Sigmoid colon (tissue), 7 donors: ENCODE results near the gene TCOF1. TPM values are rescaled to one million over a fixed set of nuclear protein-coding genes. Genes with fewer than 3 reads are reported as not detected.

Source experiments
- DNase-seq: peaks from one replicate; pipeline ENCODE4 v3.0.0-alpha.2; 2019
- H3K27ac ChIP-seq, 4 donors: fragments of 200-600 bp; sonication (generic); one replicate each; pipeline ENCODE4 v1.5.1; 2016 to 2019; ENCODE audit warnings: mild to moderate bottlenecking in 1 of 4
- H3K27me3 ChIP-seq, 3 donors: fragments of 200-600 bp; sonication (generic); one replicate each; pipeline ENCODE4 v1.5.1; 2019; ENCODE audit warnings: mild to moderate bottlenecking in 1 of 3
- H3K36me3 ChIP-seq, 4 donors: fragments of 200-600 bp; sonication (generic); one replicate each; pipeline ENCODE4 v1.5.1; 2016 to 2019
- H3K4me1 ChIP-seq, 4 donors: fragments of 200-600 bp; sonication (generic); one replicate each; pipeline ENCODE4 v1.5.1; 2017 to 2019
- H3K4me3 ChIP-seq, 4 donors: fragments of 200-600 bp; sonication (generic); one replicate each; pipeline ENCODE4 v1.5.1; 2017 to 2019; ENCODE audit warnings: mild to moderate bottlenecking in 2 of 4, moderate library complexity in 1 of 4
- H3K9me3 ChIP-seq, 4 donors: fragments of 200-600 bp in 3 of 4; sonication (generic) in 3 of 4; one replicate each; pipeline versions ENCODE4 v1.5.1 to v1.6.1; 2013 to 2019
- EP300 ChIP-seq, 4 donors: sonication (generic); formaldehyde crosslinking; IDR thresholded peaks; one replicate each; pipeline ENCODE4 v1.6.1; 2017; ENCODE audit warnings: antibody characterized with exemption in 4 of 4
- POLR2A ChIP-seq, 2 donors: fragments of 450-650 bp; IDR thresholded peaks; one replicate each; pipeline ENCODE4 v1.6.1; 2016; ENCODE audit warnings: antibody characterized with exemption in 2 of 2, mild to moderate bottlenecking in 2 of 2, moderate library complexity in 2 of 2
- POLR2AphosphoS5 ChIP-seq, 4 donors: sonication (generic); formaldehyde crosslinking; IDR thresholded peaks; one replicate each; pipeline ENCODE4 v1.6.1; 2017; ENCODE audit warnings: antibody characterized with exemption in 4 of 4
- WGBS, 2 donors: extraction: QIAGEN DNeasy Blood & Tissue Kit; methylation state at CpG; one replicate each; pipeline ENCODE4 v1.1.7; 2013; 5-methylcytosine and 5-hydroxymethylcytosine counted together
- intact Hi-C: fragments of 100-400 bp; cut with DNase I; formaldehyde crosslinking; loops from one replicate; pipeline ENCODE4 v1.15.1; 2023
- polyA plus RNA-seq, 3 donors: library from polyadenylated mRNA; stranded (reverse); fragments of 200-250 nt; gene quantifications; one replicate each; pipeline ENCODE4 v1.2.3, GENCODE V29; 2013
- total RNA-seq, 4 donors: library from RNA; depleted of rRNA; stranded (reverse); fragments of >200 nt; gene quantifications; one replicate each; pipeline ENCODE4 v1.1.0, GENCODE V29; 2016
- TF ChIP-seq, protein P1 (sequence below), 4 experiments: fragments of 450-650 bp in 3 of 4; fragments of 200-600 bp in 1 of 4; IDR thresholded peaks; one replicate each; pipeline ENCODE4 v1.5.1; 2016 to 2019; ENCODE audit warnings: antibody characterized with exemption in 4 of 4, mild to moderate bottlenecking in 3 of 4, moderate library complexity in 2 of 4
- donor health status: healthy with polysubstance abuse.
- donor health status: Bipolar disorder and iron deficiency.
- donor health status: healthy.

Gene TCOF1
- total and polyA plus RNA-seq, 7 donors: 5.4 to 28.1 (median 20.0) TPM

DNA sequence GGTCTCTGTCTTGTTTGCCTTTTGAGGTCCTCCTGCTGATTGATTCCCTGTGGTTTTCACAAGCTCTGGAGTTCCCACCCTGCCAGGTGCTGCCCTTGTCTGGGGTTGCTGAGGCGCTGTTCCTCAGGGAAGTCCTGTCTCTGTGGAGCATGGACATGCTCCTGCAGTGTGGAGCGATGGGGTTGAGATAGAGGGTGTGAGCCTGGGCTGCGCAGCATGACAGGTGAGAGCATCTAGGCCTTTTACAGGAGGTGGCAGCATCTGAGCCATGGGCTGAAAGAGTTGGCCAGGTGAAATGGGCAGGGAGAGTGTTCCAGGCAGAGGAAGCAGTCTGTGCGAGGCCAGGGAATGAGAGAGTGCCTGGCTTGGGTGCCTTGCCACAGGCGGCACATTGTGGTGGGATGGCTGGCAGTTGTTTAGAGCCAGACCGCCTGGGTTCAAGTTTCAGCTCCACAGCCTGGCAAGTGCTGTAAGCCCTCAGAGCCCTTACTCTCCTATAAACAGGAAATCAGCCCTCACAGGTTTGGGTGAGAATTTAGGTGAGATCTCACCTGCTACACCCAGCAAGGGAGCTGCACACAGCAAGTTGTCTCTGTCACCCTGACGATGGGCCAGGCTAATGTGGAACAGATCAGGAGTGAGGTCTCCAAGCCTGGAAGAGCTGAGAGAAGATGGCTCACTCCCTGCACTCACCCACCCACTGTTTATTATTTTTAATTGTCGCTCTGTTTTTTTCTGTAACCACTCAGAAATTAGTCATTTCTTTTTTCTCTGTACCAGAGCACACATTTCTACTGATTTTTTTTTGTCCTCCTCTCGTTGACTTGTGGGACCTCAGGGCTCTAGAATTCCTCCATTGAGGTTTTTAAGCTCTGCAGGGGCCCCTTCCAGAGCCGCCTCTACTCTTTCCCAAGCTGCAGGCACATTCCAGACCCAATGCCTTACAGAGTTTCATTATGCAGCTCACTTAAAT lies 19.6 kb downstream of the TCOF1 start:
- WGBS, 2 donors: 76 to 79% methylated on average over 10 of the region's 10 CpGs
- intact Hi-C loops: no loop called here
- DNase-seq: no peak
- peaks cover 0 to 26% (median 15%) of the 10 kb centered on the region in 4 donors for H3K4me1 ChIP-seq
- H3K4me3 ChIP-seq: no peak overlapping the region
- no peaks in the 10 kb centered on the region for H3K9me3 ChIP-seq
- peaks cover 58 to 97% (median 89%) of the 10 kb centered on the region in 4 donors for H3K36me3 ChIP-seq
- TF ChIP-seq POLR2AphosphoS5 (IDR thresholded peaks at IDR 0.05): no peak
- TF ChIP-seq, protein P1, sequence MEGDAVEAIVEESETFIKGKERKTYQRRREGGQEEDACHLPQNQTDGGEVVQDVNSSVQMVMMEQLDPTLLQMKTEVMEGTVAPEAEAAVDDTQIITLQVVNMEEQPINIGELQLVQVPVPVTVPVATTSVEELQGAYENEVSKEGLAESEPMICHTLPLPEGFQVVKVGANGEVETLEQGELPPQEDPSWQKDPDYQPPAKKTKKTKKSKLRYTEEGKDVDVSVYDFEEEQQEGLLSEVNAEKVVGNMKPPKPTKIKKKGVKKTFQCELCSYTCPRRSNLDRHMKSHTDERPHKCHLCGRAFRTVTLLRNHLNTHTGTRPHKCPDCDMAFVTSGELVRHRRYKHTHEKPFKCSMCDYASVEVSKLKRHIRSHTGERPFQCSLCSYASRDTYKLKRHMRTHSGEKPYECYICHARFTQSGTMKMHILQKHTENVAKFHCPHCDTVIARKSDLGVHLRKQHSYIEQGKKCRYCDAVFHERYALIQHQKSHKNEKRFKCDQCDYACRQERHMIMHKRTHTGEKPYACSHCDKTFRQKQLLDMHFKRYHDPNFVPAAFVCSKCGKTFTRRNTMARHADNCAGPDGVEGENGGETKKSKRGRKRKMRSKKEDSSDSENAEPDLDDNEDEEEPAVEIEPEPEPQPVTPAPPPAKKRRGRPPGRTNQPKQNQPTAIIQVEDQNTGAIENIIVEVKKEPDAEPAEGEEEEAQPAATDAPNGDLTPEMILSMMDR (IDR thresholded peaks at IDR 0.05): no peak
- TF ChIP-seq POLR2A (IDR thresholded peaks at IDR 0.05): no peak
- no peak for TF ChIP-seq EP300 (IDR thresholded peaks at IDR 0.05)
- H3K27me3 ChIP-seq: no peaks in the 10 kb centered on the region
- H3K27ac ChIP-seq: peak overlapping the region in 3 of 4 donors; percentile 64 to 78 (median 69)

DNA sequence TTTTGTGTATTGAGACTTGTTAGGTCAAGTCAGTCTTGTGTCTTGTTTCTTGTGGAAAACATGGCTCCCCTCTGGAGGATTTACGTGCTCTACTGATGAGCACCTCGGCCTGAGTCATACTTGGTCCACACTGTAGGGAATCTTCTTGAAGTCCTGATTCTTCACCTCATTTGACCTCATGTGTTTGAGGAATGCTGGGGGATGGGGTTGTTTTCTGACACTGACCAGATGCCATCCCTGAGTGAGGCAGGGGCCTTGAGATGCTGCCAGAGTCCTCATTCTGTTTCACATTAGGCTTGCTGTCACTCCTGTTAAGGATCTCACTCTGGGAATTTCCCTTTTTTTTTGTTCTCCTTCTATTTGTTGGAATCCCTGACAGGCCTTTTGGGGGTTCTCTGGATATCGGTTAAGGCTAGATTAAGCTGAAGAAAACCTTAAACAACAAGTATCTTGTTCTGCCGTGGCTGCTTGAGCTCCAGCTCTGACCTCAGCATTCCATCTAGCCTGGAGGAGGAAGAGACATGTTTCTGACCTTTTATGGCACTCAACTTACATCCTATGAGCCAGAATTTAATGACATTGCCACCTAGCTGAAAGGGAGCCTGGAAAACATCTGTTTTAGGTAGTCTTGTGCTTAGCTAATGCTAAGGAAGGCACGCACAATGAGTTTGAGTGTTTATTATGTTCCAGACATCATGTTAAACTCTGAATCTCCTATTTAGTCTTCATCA lies 20.6 kb downstream of the TCOF1 start:
- intact Hi-C loops: no loop called here

DNA sequence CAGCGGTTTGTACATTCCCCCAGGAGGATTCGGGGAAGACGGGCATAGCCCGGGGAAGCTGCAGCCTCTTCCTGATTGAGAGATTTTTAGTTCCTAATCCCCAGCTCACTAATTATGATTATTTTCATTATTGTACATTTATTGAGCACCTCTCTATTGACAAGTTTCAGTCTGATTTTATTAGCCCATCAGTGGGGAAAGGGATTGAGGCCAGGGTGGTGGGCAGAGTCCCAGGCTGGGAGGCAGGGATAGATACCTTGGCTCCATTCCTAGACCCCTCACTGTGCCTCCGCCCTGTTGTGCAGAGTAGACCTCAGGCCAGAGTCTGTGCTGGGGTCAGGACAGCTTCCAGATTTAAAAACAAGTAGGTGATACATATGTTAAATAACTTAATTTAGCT lies 27.2 kb downstream of the TCOF1 start:
- intact Hi-C loops: no loop called here
- Histone ChIP-seq H3K27me3 (no peaks in the 10 kb centered on the region), H3K9me3 (no peaks in the 10 kb centered on the region), H3K4me3 (no peak overlapping the region), H3K36me3 (peaks cover 50 to 100% (median 79%) of the 10 kb centered on the region in 4 donors), H3K27ac (no peak overlapping the region), H3K4me1 (no peaks in the 10 kb centered on the region)
- TF ChIP-seq POLR2A (IDR thresholded peaks at IDR 0.05) (no peak), EP300 (IDR thresholded peaks at IDR 0.05) (no peak), POLR2AphosphoS5 (IDR thresholded peaks at IDR 0.05) (no peak)
- TF ChIP-seq, protein P1 (IDR thresholded peaks at IDR 0.05): no peak
- 97% methylated on average over 5 of the region's 5 CpGs for WGBS, 2 donors
- no peak for DNase-seq

More for the DNA sequence above, 20.6 kb downstream of the TCOF1 start:
- Histone ChIP-seq H3K36me3 (peaks cover 63 to 97% (median 90%) of the 10 kb centered on the region in 4 donors), H3K27me3 (no peaks in the 10 kb centered on the region), H3K27ac (peak overlapping the region in 3 of 4 donors; percentile 64 to 78 (median 69)), H3K9me3 (no peaks in the 10 kb centered on the region), H3K4me1 (peaks cover 0 to 26% (median 15%) of the 10 kb centered on the region in 4 donors), H3K4me3 (no peak overlapping the region)
- TF ChIP-seq EP300 (IDR thresholded peaks at IDR 0.05) (peak in 3 of 4 donors; percentile 35 to 76 (median 48)), POLR2A (IDR thresholded peaks at IDR 0.05) (no peak), POLR2AphosphoS5 (IDR thresholded peaks at IDR 0.05) (peak in 3 of 4 donors; percentile 68 to 77 (median 73))
- TF ChIP-seq, protein P1 (IDR thresholded peaks at IDR 0.05): no peak
- WGBS, 2 donors: 82 to 92% methylated on average over 5 of the region's 5 CpGs
- no peak for DNase-seq

DNA sequence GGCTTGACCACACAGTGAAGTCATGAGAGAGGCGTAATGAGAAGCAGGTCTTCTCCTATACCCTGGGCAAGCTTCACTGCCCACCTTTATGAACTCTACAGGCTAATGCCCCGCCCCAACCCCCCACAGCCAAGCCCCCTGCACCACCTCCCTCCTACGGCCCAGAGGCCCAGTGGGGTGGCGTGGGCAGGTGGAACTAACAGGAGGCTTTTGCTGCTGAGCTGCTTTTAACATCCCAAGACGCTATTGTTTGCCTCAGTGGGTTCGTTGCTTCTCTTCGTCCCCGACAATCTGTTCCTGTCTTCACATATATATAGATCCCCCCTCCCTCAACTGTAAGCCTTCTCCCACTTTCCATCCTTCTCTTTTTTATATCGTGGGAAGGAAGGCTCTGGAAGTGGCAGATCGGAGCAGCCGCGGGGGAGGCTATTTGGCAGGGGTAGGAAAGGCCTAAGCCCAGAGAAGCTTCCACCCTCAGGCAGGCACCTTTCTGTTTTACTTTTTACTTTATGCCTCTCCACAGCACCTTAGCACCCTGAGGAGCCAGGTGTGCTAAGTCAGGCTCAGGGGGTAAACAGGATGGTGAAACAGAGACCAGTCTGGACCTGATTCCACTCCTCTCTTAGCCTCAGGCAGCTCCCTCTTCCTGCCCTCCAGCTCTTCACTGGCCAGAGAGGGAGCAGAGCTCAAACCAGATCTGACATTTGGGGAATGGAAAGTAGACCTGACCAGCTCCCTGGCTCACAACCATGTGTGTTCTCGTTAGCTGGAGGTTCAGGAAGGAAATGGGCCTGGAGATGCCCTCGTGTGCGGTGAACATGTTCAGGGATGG lies 28.7 kb downstream of the TCOF1 start:
- intact Hi-C loops: no loop called here
- TF ChIP-seq, protein P1 (IDR thresholded peaks at IDR 0.05): no peak
- no peak for TF ChIP-seq EP300 (IDR thresholded peaks at IDR 0.05)
- no peak for TF ChIP-seq POLR2A (IDR thresholded peaks at IDR 0.05)
- no peak for TF ChIP-seq POLR2AphosphoS5 (IDR thresholded peaks at IDR 0.05)
- WGBS, 2 donors: 86 to 93% methylated on average over 15 of the region's 15 CpGs
- H3K27ac ChIP-seq: no peak overlapping the region
- DNase-seq: no peak
- no peaks in the 10 kb centered on the region for H3K27me3 ChIP-seq
- H3K9me3 ChIP-seq: no peaks in the 10 kb centered on the region
- no peaks in the 10 kb centered on the region for H3K4me1 ChIP-seq
- peaks cover 45 to 100% (median 68%) of the 10 kb centered on the region in 4 donors for H3K36me3 ChIP-seq
- no peak overlapping the region for H3K4me3 ChIP-seq
